ENCODE results near the gene ALPI. TPM values are rescaled to one million over a fixed set of nuclear protein-coding genes. Genes with fewer than 3 reads are reported as not detected.

ALPI gene
- total RNA-seq, 2 donors from 2014 or later = not detected

DNA sequence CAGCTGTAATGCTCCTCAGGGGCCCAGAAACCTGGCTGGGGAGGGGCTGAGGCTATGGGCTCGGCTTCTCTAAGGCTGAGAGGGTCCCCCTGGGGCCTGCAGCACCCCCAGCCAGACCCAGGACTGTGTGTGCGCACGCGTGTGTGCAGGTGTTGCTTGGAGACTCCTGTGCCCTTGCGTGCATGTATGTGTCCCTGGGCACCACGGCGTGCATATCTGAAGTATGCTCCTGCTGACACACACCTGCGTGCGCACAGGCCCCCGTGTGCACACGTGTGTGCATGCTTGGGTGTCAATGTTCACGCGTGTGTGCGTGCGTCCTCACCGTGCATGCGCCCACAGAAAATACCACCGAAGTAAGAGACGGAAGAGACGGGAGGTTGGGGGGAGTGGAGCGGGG is 46.6 kb downstream of the ALPI start:
- no peaks in the 10 kb centered on the region for H3K36me3 ChIP-seq
- DNase-seq (ENCODE audit: low spot score) (no peak), ATAC-seq (ENCODE audit: insufficient number of reproducible peaks, low FRiP score, low read depth) (no peak)
- H3K27me3 ChIP-seq (replicated peaks; ENCODE audit: insufficient read depth) = no peaks in the 10 kb centered on the region
- TF ChIP-seq CTCF (IDR thresholded peaks at IDR 0.05) = no peak
- no peaks in the 10 kb centered on the region for H3K9me3 ChIP-seq
- peaks cover 7 to 16% of the 10 kb centered on the region in 2 donors for H3K4me1 ChIP-seq (ENCODE audit: control insufficient read depth in 1 of 2, low read depth in 2 of 2)
- H3K27ac ChIP-seq = no peak overlapping the region
- H3K4me3 ChIP-seq = peak overlapping the region; percentile 73

DNA sequence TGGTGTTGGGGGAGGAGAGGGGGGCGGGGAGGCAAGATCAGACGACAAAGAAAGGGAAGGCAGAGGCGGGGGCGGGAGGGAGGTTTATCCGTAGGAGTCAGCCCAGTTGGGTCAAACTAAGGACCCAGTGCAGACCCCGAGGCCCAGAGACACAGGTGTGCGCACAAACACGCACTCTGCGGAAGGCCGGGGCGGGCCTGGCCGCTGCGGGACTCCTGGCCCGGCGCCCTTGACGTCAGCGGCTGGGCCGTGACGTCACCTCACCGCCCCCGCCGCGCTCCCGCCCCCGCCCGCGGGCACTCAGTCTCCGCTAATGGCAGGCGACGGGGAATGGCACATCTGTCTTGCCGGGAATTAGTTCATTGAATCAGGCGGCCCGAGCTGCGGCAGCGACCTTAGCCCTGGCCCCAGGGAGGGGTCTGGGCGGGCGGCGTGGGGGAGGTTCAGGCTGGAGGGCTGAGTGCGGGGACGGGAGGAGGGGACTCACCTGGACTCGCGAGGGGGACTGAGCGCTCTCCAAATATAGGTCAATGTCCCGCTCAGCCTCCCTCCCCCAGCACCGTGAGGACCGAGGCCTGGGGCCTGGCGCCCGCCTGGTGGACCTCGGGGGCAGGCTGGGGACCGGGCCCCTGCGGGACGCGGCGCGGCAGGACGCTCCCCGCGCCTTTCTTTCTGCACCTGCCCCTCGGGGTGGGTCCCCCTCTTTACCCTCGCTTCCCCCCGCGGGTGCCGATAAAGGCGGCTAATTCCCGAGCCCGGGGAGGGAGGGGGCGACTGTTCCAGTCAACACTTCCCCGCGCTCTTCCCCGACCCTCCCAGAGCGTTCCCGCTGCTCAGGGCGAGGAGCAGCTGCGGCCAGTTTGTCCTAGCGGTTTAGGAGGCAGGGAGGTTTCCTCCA is 47.2 kb downstream of the ALPI start:
- TF ChIP-seq CTCF (IDR thresholded peaks at IDR 0.05) = no peak
- no peaks in the 10 kb centered on the region for H3K9me3 ChIP-seq
- no peaks in the 10 kb centered on the region for H3K27me3 ChIP-seq (replicated peaks; ENCODE audit: insufficient read depth)
- H3K36me3 ChIP-seq = no peaks in the 10 kb centered on the region
- peaks cover 7 to 16% of the 10 kb centered on the region in 2 donors for H3K4me1 ChIP-seq (ENCODE audit: control insufficient read depth in 1 of 2, low read depth in 2 of 2)
- H3K27ac ChIP-seq = no peak overlapping the region
- peak overlapping the region; percentile 73 for H3K4me3 ChIP-seq
- DNase-seq (ENCODE audit: low spot score) (no peak), ATAC-seq (ENCODE audit: insufficient number of reproducible peaks, low FRiP score, low read depth) (no peak)

DNA sequence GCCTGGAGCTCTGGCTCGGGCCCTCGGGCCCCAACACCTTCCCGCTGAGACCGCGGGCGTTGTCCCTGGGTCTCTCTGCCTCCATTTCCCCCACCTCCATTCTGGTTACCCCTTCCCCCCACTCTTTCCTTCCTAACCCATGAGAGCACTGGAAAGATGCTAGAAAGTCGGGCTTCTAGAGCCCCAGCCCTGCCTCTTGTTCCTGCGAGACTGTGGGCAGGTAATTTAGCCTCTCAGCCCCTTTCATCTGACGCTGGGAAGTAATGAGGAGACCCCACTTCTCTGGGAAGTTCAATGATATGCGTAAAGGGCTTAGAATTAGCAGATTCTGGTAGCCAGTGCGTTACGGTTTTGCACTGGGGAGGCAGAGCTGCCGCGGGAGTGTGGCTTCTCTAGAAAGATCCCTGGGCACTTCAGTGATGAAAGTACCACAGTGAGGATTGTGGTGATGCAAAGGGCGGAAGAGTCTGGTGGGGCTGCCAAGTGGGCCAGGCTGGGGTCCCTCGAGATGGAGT is 47.9 kb downstream of the ALPI start:
- H3K4me3 ChIP-seq = peak overlapping the region; percentile 73
- ATAC-seq (ENCODE audit: insufficient number of reproducible peaks, low FRiP score, low read depth) (no peak), DNase-seq (ENCODE audit: low spot score) (no peak)
- no peaks in the 10 kb centered on the region for H3K36me3 ChIP-seq
- TF ChIP-seq CTCF (IDR thresholded peaks at IDR 0.05) = no peak
- H3K4me1 ChIP-seq (ENCODE audit: control insufficient read depth in 1 of 2, low read depth in 2 of 2) = peaks cover 7 to 16% of the 10 kb centered on the region in 2 donors
- H3K27ac ChIP-seq = no peak overlapping the region
- H3K9me3 ChIP-seq = no peaks in the 10 kb centered on the region
- H3K27me3 ChIP-seq (replicated peaks; ENCODE audit: insufficient read depth) = no peaks in the 10 kb centered on the region

GRCh38 chr2:232504438-232504837 is 48.5 kb downstream of the ALPI start:
- H3K27me3 ChIP-seq (replicated peaks; ENCODE audit: insufficient read depth) = no peaks in the 10 kb centered on the region
- H3K27ac ChIP-seq = no peak overlapping the region

More at GRCh38 chr2:232504438-232504837, 48.5 kb downstream of the ALPI start:
- no peak for DNase-seq (ENCODE audit: low spot score)
- no peak for ATAC-seq (ENCODE audit: insufficient number of reproducible peaks, low FRiP score, low read depth)
- H3K36me3 ChIP-seq = no peaks in the 10 kb centered on the region
- no peak overlapping the region for H3K4me3 ChIP-seq
- H3K4me1 ChIP-seq (ENCODE audit: control insufficient read depth in 1 of 2, low read depth in 2 of 2) = peaks cover 7 to 16% of the 10 kb centered on the region in 2 donors
- H3K9me3 ChIP-seq = no peaks in the 10 kb centered on the region
- no peak for TF ChIP-seq CTCF (IDR thresholded peaks at IDR 0.05)

Measured in thoracic aorta (tissue), 2 donors.